KG1 (cell line): ENCODE results near the gene NEK8.
"Not testable (repeated sequence)": the region's sequence is repeated elsewhere in the genome, so short reads cannot be mapped to it uniquely, and the experiment has no call there.

ENCODE experiments used
- DNase-seq: peaks from one replicate; lab custom pipeline; 2025; lab: John Stamatoyannopoulos, UW

The NEK8 gene

GRCh38 chr17:28763804-28764266, 35.2 kb downstream of the NEK8 start:
- DNase-seq: peak; percentile 74

GRCh38 chr17:28765038-28765437, 36.5 kb downstream of the NEK8 start:
- DNase-seq: no peak

- no peak for DNase-seq
These were observed 45.1 kb downstream of the NEK8 start for GRCh38 chr17:28773736-28774135.

- no peak for DNase-seq
These were observed 45.6 kb downstream of the NEK8 start for GRCh38 chr17:28774206-28774605.

GRCh38 chr17:28777178-28777577, 48.6 kb downstream of the NEK8 start:
- DNase-seq: no peak

- not testable (repeated sequence) for DNase-seq
These were observed 51.0 kb downstream of the NEK8 start for GRCh38 chr17:28779601-28780000.

GRCh38 chr17:28783161-28783560, 54.6 kb downstream of the NEK8 start:
- DNase-seq: no peak

GRCh38 chr17:28788100-28788499, 59.5 kb downstream of the NEK8 start:
- DNase-seq: no peak
